Forelimb muscle (tissue), 1 donor: ENCODE data around the gene RALB. TPM values are rescaled to one million over a fixed set of nuclear protein-coding genes. Genes with fewer than 3 reads are reported as not detected.
"Not testable (repeated sequence)": the region's sequence is repeated elsewhere in the genome, so short reads cannot be mapped to it uniquely, and the experiment has no call there.

Source experiments
- DNase-seq: peaks from one replicate; pipeline ENCODE4 v3.0.0-alpha.2; 2013; ENCODE audit warnings: low read depth
- polyA plus RNA-seq: library from polyadenylated mRNA; unstranded; fragments of 120-200 nt; gene quantifications from one replicate; pipeline ENCODE4 v1.2.1, GENCODE V29; 2013; ENCODE audit not compliant: insufficient read length

The RALB gene
- polyA plus RNA-seq, 1 donor: 43.7 TPM

DNA sequence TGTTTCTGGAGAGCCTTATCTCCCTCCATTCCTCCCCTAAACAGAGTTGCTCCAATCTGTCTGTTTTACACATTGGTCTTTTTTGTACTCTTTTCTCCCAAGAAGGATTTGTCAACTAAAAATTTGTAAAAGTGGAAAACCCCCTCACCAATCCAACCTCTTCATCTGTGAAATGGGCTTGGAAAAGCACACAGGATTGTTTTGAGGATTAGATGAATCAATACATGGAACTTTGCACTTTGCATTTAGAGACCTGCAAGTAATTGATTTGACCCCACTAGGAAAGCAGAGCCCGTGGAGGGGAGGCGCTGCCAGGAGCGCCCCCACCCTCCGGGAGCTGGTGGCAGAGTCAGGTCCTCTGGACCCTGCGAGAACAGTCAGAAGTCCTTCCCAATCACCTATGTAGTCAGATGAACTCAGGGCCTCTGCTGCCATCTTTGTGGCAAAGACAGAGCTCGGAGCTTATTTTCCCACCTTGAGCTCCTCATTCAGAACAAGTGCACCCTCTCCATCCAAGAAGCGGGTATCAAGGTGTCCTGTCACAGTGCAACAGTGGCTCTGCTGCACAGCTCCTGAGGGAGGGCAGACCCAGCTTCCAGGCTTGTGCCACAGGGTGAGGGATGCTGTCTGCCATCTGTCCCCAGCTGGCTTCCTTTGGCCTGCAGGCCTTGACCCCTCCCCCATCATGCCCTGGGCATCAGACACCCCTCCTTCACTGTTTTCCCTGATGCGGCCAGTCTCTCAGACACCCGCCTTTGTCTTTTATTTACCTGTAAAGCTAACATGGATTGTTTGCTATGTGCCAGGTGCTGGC is 27.7 kb upstream of the RALB start:
- no peak for DNase-seq

DNA sequence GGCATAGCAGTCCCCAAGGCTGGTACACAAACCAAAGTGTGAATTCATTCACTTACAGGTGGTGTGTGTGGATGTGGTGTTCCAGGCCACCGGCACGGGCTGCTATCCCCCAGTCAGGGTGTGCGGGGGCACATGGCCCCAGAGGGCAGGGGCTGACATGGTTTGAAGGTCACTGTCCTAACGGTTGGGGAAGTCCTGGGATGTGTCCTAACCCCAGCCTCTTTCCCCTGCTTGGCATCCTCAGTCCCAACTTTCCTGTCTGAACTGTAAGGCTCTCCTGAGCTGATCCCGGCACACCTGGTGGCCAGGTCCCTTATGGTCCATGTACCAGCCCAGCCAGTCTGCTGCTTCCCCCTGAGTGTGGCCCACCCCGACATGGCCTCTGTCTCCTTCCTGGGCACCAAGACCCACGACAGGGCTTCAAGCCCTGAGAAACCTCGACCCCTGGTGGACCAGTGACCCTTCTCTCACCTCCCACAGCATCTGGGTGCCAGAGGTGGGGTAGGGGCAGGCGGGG is 27.0 kb upstream of the RALB start:
- no peak for DNase-seq

DNA sequence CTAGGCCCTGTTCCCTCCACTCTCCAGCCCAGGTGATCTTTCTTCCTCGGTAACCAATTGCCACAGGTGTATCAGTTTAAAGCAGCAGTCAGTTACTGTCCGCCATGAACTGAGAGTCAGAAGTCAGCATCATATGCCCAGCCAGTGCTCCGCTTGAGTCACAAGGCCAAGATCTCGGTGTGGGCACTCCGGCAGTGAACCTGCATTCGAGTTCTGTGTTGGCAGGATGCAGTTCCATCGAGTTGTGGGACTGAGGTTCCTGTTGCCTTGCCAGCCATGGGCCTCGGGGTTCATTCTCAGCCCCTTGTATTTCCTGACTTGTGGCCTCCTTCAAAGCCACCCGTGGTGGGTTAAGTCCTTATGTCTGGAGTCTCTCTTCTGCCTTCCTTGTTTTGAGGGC is 26.3 kb upstream of the RALB start:
- no peak for DNase-seq

DNA sequence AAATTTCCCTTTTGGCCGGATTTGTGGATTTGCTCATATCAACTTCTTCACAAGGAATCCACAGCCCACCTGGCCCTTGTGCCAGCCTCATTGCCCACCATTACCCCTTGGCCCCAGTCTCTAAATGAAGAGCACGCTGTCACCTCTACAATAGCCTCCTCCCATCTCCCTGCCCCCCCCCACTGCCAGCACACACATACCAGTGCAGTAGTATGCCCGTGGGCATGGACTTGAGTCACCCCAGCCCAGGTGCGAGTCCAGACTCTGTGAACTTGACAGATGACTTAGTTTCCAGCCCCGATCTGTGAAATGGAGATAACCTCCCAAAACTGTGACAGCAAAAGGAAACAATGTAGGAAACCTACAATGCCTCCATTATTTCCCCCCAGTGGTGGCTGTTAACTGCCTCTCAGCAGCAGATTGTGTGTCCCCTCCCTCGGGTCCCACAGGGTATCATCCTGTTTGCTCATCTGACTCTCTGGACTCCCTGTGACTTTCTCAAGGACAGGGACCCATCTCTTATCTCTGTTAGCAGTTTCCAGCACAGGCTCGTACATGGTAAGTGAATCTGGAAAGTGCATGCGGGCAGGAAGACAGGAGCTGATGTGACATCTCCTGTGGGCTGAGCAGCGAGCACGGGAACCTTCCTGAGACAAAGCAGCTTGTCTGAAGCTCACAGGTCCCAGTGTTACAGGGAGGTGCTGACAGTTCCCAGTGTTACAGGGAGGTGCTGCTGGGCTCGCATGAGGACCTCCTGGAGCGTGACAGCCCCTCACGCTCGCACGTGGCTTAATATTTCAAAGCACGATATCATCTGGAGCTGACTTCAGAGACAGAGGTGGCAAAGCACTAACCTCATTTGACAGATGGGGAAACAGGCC is 25.3 kb upstream of the RALB start:
- no peak for DNase-seq

DNA sequence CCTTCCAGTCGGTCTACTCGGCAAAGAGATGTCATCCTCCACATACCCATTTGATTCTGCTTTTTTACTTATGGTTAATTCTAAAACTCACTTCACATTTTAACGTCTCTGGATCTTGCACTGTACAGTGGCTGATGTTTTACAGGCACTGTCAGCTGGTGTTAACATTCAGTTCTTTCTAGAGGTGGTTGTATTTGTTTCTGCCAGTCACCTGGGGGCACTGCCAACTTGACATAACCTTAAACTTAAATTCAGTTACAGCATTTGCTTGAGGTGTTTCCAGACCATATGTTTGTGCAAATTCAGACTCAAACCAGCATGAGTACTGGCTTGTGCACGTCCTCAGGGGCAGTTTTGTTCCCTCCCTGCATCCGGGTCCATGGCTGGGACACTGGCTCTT is 24.1 kb upstream of the RALB start:
- no peak for DNase-seq

DNA sequence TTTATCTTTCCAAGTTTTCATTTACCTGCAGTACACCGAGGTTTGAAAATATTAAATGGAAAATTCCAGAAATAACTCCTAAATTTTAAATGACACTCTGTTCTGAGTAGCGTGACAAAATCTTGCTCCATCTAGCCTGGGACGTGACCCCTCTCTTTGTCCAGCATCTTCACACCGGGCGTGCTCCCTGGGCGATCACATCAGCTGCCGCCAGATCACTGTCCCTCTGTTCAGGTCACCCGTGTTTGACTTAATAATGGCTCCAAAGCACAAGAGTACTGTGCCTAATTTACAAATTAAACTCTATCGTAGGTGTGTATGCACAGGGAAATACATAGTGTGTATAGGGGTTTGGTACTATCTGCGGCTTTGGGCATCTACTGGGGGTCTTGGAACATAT is 23.3 kb upstream of the RALB start:
- DNase-seq: no peak

DNA sequence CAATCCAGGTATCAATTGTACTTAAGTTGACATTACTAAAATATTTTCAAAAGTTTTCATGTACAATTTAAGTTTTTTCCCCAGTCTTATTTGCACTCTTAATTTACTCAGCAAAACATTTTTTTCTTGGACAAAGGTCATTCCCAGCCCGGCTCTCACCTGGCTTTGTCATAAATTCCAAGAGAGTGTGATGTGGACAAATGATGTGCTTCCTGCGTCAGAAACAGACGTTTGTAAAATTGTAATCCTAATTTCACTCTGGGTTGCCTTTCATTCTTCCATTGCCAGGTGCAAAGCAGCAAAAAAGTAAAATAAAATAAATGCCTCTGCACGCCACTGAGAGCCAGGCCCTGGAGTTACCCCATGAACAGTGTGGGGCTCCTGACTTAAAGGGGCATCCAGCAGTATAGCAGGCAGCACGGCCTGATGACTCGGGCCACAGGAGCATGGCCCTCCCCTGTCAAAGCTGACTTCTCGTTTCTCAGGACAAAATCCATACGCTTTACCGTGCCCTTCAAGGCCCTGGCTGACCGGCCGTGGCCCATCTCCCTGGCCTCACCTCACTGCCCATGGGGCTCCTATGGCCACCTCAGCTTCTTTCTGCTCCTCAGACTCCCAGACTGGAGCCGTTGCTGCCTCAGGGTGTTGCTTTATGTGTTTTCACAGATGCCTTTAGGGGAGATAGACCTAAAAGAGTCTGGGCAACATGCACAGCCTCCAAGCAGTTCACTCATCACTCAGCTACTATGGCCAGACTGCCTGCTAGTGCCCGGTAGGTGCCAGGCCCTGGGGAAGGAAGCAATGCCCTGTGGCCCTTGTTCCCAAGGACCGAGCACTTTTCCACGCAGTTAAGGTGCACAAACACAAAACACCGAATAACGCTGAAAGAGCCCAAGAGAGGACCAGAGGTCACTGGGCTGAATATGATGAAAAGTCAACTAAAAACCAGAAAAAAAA is 21.9 kb upstream of the RALB start:
- DNase-seq: no peak

DNA sequence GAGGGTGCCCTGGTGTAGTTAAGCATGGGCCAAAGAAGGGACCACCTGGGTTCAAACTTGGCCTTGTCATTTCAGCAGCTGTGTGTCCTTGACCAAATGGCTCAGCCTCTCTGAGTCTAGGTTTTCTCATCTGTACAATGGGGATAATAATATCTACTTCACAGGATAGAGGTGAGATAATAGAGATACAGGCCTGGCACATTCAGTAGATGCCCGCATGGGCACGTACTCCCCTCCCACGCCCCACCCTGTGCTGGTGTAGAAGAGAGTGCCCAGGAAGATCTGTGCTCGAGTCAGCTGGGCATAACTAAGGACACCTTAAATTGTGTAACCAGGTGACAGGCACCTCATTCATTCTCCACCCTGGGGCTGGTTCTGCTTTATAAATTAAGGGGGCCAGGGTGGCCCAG is 21.1 kb upstream of the RALB start:
- no peak for DNase-seq

DNA sequence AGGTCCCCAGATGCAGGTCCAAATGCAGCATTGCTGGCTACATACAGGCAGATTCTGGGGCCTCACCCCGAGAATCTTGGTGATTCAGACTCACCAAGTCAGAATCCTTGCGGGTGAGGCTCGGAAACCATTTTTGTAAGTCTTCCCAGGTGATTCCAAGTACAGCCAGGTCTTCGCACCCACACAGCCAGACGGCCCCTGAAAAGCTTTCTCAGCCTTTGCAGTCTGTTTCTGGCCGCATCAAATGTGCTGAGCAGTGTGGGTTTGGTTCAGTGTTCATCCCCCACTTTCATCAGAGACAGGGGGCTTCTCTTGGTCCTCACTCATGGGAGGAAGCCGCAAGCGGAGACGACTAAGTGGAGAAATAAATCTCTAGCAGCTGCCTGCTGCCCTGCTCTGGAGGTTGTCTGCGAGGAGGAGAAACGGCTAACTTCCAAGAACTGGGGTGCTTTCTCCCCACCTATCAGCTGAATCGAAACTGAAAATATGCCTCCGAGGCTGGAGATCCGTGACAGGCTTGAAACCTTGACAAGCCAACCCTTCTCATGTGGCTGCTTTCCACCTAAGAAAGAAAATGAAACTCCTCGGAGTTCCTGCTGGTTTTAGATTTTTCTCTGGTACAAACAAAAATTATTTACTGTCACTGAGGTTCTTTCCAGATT is 20.5 kb upstream of the RALB start:
- no peak for DNase-seq

DNA sequence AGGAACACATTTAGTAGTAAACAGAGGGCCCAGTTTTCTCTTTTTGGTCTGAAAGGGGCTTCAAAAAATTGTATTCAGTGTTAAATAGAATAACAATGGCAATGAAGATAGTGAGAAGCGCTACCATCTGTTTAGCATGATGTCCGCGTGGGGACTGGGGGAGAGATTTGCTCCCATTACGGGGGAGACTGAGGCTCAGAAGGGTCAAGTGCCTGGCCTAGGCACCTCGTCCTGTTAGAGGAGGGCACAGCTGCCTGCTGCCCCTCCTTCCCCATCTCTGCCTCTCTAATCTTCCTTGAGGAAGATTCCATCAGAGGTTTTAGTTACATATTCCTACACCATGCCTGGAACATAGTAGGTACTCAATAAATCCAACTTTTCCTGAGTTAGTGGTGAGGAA is 19.4 kb upstream of the RALB start:
- no peak for DNase-seq

DNA sequence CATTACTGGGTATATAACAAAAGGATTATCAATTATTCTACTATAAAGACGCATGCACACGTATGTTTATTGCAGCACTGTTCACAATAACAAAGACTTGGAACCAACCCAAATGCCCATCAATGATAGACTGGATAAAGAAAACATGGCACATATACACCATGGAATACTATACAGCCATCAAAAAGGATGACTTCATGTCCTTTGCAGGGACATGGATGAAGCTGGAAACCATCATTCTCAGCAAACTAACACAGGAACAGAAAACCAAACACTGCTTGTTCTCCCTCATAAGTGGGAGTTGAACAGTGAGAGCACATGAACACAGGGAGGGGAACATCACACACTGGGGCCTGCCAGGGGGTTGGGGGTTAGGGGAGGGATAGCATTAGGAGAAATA is 17.5 kb upstream of the RALB start:
- DNase-seq: not testable (repeated sequence)

DNA sequence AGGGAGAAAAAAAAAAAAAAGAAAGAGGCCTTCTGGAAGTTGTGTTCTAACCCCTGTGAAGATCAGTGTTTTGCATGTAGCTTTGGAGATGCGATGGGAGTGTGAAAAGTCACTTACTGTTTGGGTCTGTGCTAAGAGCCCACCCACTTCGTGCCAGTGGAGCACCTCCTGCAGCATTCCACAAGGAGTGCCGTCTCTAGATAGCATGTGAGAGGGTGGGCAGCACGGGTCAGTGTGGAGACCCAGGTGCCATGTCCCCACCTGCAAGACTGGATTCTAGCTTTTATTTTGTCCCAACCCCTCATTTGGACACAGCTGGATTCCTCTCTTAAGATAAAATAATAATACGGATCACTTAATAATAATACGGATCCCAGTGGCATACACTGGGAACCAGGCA is 17.0 kb upstream of the RALB start:
- DNase-seq: no peak

DNA sequence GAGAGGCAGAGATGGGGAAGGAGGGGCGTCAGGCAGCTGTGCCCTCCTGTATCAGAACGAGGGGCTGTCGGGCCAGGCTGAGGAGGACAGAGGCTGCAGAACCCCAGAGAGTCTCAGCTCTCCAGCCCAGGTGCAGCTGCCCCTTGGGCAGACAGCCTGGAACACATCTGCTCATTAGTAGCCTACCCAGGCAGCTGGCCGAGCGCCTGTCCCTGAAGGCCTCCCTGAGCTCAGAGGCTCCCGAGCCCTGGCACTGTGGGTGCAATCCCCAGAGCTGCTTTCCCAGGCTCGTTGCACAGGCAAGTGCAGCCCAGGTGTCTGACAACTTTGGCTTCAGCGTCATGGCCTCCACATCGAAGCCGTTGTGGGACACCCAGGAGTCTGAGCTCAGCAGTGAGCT is 16.3 kb upstream of the RALB start:
- DNase-seq: no peak

DNA sequence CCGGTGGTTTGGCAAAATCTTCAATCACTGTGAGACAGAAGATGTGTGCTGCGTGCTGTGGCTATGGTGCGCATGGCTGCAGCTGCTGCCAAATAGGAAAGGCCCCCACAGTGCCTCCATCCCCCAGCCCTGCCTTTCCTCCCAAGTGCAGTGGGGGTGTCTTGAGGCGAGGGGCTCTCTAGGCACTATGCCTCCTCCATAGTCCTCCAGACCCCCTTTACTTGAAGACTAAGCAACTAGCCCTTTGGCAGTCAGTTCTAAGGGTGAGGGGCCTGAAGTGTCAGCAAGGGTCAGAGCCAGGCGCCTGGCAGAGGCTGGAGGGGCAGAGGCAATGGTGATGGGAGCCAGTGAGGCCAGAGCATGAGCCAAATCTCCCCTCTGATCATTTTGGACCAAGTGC is 15.9 kb upstream of the RALB start:
- DNase-seq: no peak

DNA sequence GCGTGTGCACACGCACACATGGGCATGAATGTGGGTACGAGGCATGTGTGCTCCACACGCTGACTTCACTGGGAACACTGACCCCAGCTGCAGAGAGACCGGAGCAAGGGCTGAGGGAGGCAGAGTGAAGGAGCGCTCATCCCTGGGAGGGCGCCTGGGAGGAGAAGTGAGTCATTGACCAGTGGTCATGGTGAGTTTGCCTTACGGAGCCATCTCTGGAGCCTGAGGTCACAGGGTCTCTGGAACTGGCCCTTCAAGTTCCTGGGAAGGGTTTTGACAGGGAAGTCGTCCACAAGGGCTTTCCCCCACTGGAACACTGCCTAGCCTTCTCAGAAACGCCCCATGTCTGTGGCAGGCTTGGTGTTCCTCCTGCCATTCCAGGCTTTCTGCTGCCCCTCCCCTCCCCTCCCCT is 15.2 kb upstream of the RALB start:
- DNase-seq: no peak

DNA sequence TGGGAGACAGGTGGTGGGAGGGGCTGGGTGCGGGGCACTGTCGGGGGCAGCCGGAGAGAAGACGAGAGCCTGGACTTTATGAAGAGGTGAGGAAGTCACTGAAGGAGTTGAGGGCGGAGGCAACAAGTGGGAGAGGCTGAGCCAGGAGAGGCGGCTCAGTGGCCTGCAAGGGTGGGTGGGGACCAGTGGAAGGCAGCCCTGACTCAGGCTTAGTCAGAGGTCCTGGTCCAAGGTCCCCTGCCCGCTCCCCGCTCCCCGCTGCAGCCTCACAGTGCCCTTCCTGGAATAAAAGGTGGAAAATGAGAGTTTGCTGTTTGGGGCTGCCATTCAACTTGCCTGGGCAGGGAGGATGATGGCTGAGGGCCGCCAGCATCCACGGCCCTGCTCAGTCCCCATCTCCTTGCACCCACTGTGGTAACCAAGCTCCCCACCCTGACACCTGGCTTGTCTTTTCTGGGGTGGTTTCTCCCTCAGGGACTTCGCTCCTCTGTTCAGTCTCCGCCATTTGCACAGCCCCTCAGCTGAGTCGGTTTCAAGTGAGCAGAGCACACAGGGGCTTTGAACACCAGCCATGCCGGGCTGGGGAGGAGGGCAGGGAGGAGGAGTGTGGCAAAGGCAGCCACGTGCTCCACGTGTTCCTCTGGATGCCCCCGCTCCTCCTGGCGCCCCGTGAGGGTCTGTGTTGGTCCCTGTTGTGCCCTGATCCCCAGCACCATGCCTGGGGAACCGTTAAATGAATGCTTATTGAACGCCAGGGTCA is 13.7 kb upstream of the RALB start:
- DNase-seq: no peak

DNA sequence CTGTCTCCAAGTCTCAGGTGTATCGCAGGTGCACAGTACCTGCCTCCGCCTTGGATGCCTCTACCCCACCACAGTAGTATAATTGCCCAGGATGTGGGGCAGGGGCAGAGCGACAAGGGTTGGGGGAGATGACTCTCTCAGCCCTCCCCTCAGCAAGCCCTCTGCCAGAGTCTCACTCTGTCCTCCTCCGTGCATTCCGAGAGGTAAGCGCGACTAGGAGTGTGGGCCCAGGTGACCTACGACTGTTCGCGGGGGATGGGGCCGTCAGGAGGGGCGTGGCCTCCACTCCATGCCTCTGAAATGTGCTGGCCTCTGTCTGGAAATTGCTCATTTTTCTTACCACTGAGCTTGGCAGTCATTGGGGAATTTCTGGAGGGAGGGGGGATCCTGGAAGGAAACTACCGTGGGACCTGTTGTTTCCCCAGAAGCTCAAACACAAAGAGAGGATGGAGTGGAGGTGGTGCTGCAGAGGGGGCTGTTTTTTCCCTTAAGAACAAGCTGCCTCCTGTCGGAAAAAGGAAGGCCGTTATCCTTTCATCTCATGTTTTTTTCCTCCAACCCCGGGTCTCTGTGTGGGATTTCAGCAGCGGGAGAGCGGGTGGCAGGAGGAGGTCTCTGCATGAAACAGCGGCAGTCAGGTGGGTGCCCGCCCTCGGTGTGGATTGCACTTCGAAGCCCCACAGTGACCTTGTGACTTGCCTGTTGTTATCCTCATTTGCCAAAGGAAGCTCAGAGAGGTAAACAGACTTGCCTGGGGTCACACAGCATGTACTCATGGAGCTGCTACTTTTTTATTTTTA is 13.0 kb upstream of the RALB start:
- DNase-seq: no peak

DNA sequence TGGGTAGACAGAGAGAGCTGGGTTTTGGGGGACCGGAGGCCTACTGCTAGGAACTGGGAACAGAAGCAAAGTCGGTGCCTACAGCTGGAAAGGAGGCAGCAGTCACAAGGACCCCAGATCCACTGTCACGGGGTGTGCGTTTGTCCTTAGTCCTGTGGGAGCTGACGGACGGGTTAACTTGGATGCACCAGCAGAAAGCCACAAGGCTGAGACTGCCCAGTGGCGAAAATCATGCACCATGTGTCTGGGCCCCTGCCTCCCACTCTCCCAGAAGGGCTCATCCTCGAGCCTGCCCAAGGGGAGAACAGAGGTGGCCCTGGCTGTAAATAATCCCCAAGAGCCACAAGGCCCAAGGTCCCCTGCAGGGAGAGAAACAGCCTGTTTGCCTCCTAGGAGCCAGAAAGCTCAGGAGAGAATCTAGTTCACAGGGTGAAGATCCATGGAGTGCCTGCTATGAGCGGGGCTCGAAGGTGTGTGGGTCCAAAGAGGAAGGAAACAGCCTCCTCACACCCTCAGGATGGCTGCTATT is 11.7 kb upstream of the RALB start:
- no peak for DNase-seq

DNA sequence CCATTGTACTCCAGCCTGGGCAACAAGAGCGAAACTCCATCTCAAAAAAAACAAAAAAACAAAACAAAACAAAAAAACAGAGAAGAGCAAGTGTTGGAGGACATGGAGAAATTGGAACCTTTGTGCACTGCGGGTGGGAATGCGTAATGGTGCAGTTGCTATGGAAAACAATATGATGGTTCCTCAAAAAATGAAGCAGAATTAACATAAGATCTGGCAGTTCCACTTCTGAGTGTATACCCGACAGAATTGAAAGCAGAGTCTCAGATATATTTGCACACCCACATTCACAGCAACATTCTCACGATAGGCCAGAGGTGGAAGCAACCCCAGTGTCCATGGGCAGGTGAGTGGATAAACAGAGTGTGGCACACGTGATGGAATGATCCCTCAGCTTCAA is 11.0 kb upstream of the RALB start:
- no peak for DNase-seq
